Neural cell (in vitro differentiated cells): ENCODE measurements around the gene MCRIP1.

Source experiments
- CTCF ChIP-seq: fragments of 450-650 bp; IDR thresholded peaks from 2 replicates; pipeline ENCODE4 v1.5.1; 2014; ENCODE audit warnings: antibody characterized with exemption, mild to moderate bottlenecking, moderate library complexity; ENCODE audit not compliant: poor library complexity, severe bottlenecking
- EP300 ChIP-seq: fragments of 450-650 bp; conservative IDR thresholded peaks from 2 replicates; pipeline ENCODE4 v1.6.1; 2014; ENCODE audit warnings: antibody characterized with exemption, mild to moderate bottlenecking, moderate library complexity; ENCODE audit not compliant: poor library complexity, severe bottlenecking

GRCh38 chr17:81869221-81870130, 36.4 kb upstream of the MCRIP1 start:
- TF ChIP-seq CTCF, result peak; percentile 73
- no peak for TF ChIP-seq EP300
